ENCODE data around the gene TUBG2.
"Not testable (repeated sequence)": the region's sequence is repeated elsewhere in the genome, so short reads cannot be mapped to it uniquely, and the experiment has no call there.

TUBG2 gene

GRCh38 chr17:42659079-42659931, at the start of gene TUBG2:
TUBG2 (plus strand) TSS chr17:42659284; CDS start chr17:42659504, 220 bp downstream.
- peak; percentile 91 for DNase-seq (ENCODE audit: low spot score)

DNA sequence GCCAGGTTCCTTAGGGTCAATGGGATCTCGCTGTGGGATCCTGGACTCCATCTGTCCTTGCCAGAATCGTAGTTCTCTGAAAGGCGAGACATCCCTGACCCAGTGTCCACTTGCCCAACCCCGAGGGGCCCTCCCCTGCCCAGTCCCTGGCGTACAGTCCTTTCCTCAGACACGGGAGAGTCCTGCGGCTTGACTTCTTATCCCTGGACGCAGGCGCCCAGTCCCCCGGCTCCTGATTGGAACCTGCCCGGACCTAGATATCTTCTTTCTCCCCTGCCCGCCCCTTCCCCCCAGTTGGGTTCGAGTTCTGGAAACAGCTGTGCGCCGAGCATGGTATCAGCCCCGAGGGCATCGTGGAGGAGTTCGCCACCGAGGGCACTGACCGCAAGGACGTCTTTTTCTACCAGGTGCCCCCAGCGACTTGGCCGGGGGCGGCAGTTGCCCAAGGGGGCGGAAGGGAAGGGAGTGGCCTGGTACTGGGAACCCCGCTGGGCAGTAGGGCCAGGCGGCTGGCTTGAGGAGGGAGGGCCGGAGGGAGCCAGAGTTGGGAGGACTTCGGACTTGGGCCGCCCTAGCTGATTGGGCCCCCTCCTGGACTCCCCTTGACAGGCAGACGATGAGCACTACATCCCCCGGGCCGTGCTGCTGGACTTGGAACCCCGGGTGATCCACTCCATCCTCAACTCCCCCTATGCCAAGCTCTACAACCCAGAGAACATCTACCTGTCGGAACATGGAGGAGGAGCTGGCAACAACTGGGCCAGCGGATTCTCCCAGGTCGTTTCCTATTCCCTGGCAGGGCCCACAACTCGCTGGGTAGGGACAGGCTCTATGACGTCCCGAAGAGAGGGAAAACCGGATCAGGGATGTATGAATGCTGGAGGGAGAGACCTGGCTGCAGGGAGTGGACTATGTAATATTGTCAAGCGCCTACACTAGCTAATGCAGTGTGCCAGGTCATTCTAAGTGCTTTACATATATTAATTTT, 49.0 kb upstream of the TUBG2 start:
- DNase-seq (ENCODE audit: low spot score) = not testable (repeated sequence)

GRCh38 chr17:42612013-42612412, 47.1 kb upstream of the TUBG2 start:
- DNase-seq (ENCODE audit: low spot score) = no peak

- no peak for DNase-seq (ENCODE audit: low spot score)
Observed at GRCh38 chr17:42613699-42614295, 45.3 kb upstream of the TUBG2 start.

- no peak for DNase-seq (ENCODE audit: low spot score)
Observed at GRCh38 chr17:42617956-42618431, 41.1 kb upstream of the TUBG2 start.

GRCh38 chr17:42618442-42619150, 40.5 kb upstream of the TUBG2 start:
- peak; percentile 49 for DNase-seq (ENCODE audit: low spot score)

DNA sequence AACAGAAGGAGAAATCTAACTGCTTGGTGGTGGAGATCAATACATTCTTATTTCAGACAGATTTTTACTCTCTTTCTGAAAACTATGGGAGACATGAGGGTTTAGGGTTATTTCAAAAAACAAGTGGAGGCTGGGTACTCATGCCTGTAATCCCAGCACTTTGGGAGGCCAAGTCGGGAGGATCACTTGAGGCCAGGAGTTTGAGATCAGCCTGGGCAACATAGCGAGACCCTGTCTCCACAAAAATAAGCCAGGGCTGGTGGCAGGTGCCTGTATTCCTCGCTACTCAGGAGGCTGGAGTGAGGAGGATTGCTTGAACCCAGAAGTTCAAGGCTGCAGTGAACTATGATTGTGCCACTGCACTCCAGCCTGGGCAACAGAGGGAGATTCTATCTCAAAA, 37.1 kb upstream of the TUBG2 start:
- not testable (repeated sequence) for DNase-seq (ENCODE audit: low spot score)

DNA sequence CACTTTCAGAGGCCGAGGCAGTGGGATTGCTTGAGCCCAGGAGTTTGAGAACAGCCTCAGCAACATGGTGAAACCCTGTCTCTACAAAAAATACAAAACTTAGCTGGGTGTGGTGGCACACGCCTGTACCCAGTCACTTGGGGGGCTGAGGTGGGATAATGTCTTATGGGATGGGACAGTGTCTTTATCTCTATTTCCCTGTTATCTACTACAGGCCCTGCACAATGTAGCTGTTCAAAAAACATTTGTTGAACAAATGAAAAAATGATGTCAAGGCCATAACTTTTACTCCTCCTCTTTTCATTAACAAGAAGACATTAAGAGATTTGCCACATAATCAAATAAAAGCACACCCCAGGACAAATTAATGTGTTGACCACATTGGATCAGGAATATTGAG, 35.8 kb upstream of the TUBG2 start:
- no peak for DNase-seq (ENCODE audit: low spot score)

- DNase-seq (ENCODE audit: low spot score) = no peak
Observed at GRCh38 chr17:42623732-42624596, 35.1 kb upstream of the TUBG2 start.

DNA sequence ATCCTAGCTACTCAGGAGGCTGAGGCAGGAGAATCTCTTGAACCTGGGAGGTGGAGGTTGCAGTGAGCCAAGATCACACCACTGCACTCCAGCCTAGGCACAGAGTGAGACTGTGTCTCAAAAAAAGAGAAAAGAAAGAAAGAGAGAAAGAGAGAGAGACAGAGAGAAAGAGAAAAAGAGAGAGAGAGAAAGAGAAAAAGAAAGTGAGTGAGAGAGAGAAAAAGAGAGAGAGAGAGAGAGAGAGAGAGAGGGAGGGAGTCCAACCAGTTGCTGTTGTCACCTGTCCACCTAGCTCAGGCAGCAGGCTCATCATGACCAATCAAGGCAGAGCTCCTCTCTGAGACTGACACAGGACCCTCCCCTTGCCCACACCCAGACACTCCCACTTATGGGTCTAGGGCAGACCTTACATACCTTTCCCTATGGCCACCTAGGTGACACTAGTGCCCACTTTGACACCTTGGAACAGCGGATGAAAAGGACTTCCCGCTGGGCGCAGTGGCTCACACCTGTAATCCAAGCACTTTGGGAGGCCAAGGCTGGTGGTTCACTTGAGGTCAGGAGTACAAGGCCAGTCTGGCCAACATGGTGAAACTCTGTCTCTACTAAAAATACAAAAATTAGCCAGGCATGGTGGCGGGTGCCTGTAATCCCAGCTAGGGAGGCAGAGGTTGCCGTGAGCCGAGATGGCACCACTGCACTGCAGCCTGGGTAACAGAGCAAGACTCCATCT, 31.9 kb upstream of the TUBG2 start:
- not testable (repeated sequence) for DNase-seq (ENCODE audit: low spot score)

GRCh38 chr17:42629411-42630009, 29.6 kb upstream of the TUBG2 start:
- DNase-seq (ENCODE audit: low spot score) = no peak

- no peak for DNase-seq (ENCODE audit: low spot score)
Observed at GRCh38 chr17:42632949-42633444, 26.1 kb upstream of the TUBG2 start.

GRCh38 chr17:42639525-42640113, 19.5 kb upstream of the TUBG2 start:
- no peak for DNase-seq (ENCODE audit: low spot score)

DNA sequence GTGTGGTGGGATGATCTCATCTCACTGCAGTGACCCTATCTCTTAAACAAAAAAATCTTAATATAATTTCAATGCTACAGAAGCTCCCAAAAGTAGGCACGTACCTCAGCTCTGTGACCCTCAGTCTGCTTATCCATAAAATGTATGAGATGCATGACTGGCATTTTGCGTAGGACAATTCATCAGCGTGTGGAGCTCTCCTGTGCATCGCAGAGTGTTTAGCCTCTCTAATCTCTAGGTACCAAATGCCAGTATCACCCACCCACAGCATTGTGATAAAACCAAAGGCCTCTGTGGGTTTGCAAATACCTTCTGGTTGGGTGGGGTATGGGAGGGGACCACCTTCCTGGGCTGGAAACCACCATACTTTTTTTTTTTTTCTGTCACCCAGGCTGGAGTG, 19.0 kb upstream of the TUBG2 start:
- DNase-seq (ENCODE audit: low spot score) = no peak

GRCh38 chr17:42642336-42642735, 16.7 kb upstream of the TUBG2 start:
- no peak for DNase-seq (ENCODE audit: low spot score)

- no peak for DNase-seq (ENCODE audit: low spot score)
Observed at GRCh38 chr17:42647778-42648177, 11.3 kb upstream of the TUBG2 start.

DNA sequence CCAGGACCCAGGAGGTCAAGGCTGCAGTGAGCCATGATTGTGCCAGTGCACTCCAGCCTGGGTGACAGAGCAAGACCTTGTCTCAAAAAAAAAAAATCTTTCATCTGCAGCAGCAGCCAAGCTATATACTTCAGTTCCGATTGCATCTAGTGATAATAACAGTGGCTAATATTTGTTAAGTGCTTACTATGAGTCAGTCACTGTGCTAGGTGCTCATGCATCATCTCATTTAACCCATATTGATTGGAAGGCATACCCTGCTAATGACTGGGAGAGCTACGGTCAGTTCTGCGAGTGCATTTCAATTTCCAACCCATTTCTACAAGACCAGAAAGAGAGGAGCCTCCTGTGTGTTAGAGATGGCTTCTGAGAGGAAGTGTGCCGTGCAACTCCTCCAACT, 7.7 kb upstream of the TUBG2 start:
- DNase-seq (ENCODE audit: low spot score) = no peak

GRCh38 chr17:42653179-42654124, 5.6 kb upstream of the TUBG2 start:
- DNase-seq (ENCODE audit: low spot score) = no peak

Data from germinal center (tissue), 1 donor.